ENCODE data around the gene WSB2.

Gene WSB2

DNA sequence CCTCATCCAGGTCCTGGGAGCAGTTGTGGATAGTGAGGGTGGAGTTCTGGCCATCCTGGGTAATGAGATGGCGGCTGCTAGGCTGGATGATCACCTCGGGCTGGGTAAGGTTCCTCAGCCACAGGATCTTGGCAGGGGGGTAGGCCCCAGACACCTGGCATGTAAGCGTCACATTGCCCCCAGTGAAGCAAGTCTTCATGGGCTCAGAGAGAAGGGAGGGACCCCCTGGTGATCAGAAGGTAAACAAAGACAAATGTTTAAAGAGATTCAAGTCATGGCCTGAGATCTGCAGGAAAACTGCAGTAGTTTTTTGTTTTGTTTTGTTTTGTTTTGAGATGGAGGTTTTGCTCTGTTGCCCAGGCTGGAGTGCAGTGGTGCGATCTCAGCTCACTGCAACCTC lies 12.8 kb upstream of the WSB2 start:
- ATAC-seq: no peak

DNA sequence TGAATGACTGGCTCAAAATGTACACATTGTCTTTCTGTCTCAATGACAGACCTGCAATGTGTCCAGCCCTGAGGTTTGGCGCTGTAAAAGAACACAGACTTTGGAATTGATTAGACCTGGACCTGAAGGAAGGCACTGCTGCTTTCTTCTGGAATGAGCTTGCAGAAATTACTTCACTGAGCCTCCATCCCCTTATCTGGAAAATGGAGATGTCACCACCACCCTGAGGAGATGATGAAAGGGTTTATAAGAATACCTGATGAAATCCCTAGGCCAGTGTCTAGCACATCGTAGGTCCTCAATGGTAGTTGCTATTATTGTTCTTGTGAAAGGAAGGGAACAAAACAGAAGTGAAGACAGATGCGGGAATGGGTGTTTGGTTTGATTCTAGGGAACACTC lies 9.7 kb upstream of the WSB2 start:
- no peak for TF ChIP-seq CSDC2 (CRISPR knock-in tag; IDR thresholded peaks at IDR 0.05)
- no peak for TF ChIP-seq BACH2 (CRISPR knock-in tag; IDR thresholded peaks at IDR 0.05; ENCODE audit: borderline replicate concordance)
- no peak for TF ChIP-seq ESRRG (CRISPR knock-in tag; IDR thresholded peaks at IDR 0.05)
- TF ChIP-seq ISL1 (CRISPR knock-in tag; IDR thresholded peaks at IDR 0.05): no peak
- TF ChIP-seq, protein P1, sequence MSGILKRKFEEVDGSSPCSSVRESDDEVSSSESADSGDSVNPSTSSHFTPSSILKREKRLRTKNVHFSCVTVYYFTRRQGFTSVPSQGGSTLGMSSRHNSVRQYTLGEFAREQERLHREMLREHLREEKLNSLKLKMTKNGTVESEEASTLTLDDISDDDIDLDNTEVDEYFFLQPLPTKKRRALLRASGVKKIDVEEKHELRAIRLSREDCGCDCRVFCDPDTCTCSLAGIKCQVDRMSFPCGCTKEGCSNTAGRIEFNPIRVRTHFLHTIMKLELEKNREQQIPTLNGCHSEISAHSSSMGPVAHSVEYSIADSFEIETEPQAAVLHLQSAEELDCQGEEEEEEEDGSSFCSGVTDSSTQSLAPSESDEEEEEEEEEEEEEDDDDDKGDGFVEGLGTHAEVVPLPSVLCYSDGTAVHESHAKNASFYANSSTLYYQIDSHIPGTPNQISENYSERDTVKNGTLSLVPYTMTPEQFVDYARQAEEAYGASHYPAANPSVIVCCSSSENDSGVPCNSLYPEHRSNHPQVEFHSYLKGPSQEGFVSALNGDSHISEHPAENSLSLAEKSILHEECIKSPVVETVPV (CRISPR knock-in tag; IDR thresholded peaks at IDR 0.05): no peak
- TF ChIP-seq, protein P2, sequence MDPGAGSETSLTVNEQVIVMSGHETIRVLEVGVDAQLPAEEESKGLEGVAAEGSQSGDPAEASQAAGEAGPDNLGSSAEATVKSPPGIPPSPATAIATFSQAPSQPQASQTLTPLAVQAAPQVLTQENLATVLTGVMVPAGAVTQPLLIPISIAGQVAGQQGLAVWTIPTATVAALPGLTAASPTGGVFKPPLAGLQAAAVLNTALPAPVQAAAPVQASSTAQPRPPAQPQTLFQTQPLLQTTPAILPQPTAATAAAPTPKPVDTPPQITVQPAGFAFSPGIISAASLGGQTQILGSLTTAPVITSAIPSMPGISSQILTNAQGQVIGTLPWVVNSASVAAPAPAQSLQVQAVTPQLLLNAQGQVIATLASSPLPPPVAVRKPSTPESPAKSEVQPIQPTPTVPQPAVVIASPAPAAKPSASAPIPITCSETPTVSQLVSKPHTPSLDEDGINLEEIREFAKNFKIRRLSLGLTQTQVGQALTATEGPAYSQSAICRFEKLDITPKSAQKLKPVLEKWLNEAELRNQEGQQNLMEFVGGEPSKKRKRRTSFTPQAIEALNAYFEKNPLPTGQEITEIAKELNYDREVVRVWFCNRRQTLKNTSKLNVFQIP (CRISPR knock-in tag; IDR thresholded peaks at IDR 0.05; ENCODE audit: borderline replicate concordance, low read depth): no peak
- ATAC-seq: no peak

More for the DNA sequence above, 12.8 kb upstream of the WSB2 start:
- TF ChIP-seq PPARA (CRISPR knock-in tag; IDR thresholded peaks at IDR 0.05; ENCODE audit: borderline replicate concordance) (no peak), SNAI2 (CRISPR knock-in tag; IDR thresholded peaks at IDR 0.05) (no peak), ZFP3 (CRISPR knock-in tag; IDR thresholded peaks at IDR 0.05) (no peak), ZC3H10 (CRISPR knock-in tag; IDR thresholded peaks at IDR 0.05) (no peak), TCF4 (CRISPR knock-in tag; IDR thresholded peaks at IDR 0.05; ENCODE audit: borderline replicate concordance) (no peak), GLIS3 (CRISPR knock-in tag; IDR thresholded peaks at IDR 0.05) (no peak), RARB (CRISPR knock-in tag; IDR thresholded peaks at IDR 0.05) (no peak), TOX (CRISPR knock-in tag; IDR thresholded peaks at IDR 0.05; ENCODE audit: borderline replicate concordance) (no peak), ZNF70 (CRISPR knock-in tag; IDR thresholded peaks at IDR 0.05) (no peak), CSDC2 (CRISPR knock-in tag; IDR thresholded peaks at IDR 0.05) (no peak), BACH2 (CRISPR knock-in tag; IDR thresholded peaks at IDR 0.05; ENCODE audit: borderline replicate concordance) (no peak), ZNF565 (CRISPR knock-in tag; conservative IDR thresholded peaks at IDR 0.05; ENCODE audit: low read depth) (no peak)
- TF ChIP-seq, protein P3, sequence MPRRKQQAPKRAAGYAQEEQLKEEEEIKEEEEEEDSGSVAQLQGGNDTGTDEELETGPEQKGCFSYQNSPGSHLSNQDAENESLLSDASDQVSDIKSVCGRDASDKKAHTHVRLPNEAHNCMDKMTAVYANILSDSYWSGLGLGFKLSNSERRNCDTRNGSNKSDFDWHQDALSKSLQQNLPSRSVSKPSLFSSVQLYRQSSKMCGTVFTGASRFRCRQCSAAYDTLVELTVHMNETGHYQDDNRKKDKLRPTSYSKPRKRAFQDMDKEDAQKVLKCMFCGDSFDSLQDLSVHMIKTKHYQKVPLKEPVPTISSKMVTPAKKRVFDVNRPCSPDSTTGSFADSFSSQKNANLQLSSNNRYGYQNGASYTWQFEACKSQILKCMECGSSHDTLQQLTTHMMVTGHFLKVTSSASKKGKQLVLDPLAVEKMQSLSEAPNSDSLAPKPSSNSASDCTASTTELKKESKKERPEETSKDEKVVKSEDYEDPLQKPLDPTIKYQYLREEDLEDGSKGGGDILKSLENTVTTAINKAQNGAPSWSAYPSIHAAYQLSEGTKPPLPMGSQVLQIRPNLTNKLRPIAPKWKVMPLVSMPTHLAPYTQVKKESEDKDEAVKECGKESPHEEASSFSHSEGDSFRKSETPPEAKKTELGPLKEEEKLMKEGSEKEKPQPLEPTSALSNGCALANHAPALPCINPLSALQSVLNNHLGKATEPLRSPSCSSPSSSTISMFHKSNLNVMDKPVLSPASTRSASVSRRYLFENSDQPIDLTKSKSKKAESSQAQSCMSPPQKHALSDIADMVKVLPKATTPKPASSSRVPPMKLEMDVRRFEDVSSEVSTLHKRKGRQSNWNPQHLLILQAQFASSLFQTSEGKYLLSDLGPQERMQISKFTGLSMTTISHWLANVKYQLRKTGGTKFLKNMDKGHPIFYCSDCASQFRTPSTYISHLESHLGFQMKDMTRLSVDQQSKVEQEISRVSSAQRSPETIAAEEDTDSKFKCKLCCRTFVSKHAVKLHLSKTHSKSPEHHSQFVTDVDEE (CRISPR knock-in tag; IDR thresholded peaks at IDR 0.05): no peak
- TF ChIP-seq, protein P2 (CRISPR knock-in tag; IDR thresholded peaks at IDR 0.05; ENCODE audit: borderline replicate concordance, low read depth): no peak
- TF ChIP-seq, protein P4, sequence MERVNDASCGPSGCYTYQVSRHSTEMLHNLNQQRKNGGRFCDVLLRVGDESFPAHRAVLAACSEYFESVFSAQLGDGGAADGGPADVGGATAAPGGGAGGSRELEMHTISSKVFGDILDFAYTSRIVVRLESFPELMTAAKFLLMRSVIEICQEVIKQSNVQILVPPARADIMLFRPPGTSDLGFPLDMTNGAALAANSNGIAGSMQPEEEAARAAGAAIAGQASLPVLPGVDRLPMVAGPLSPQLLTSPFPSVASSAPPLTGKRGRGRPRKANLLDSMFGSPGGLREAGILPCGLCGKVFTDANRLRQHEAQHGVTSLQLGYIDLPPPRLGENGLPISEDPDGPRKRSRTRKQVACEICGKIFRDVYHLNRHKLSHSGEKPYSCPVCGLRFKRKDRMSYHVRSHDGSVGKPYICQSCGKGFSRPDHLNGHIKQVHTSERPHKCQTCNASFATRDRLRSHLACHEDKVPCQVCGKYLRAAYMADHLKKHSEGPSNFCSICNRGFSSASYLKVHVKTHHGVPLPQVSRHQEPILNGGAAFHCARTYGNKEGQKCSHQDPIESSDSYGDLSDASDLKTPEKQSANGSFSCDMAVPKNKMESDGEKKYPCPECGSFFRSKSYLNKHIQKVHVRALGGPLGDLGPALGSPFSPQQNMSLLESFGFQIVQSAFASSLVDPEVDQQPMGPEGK (CRISPR knock-in tag; IDR thresholded peaks at IDR 0.05; ENCODE audit: borderline replicate concordance): no peak
- TF ChIP-seq, protein P1 (CRISPR knock-in tag; IDR thresholded peaks at IDR 0.05): no peak

DNA sequence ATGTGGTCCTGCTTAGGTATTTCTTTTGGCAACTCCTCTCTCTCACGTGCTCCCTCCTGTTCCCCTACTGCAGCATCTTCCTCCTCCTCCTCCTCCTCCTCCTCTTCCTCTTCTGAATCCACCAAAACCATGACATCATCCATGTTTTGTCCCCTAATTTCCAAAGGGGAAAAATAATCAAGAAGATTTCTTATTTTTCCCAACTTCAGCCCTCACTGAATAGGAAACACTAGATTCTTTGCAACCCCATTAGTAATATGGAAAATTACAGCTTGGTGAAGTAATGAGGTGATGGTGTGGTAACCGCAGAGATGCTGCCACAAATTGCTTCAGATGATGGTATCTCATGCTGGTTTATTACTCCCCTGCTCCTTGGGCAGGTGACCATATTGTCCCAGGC lies 7.5 kb upstream of the WSB2 start:
- no peak for ATAC-seq
- TF ChIP-seq ZFP3 (CRISPR knock-in tag; IDR thresholded peaks at IDR 0.05): no peak
- no peak for TF ChIP-seq ARNTL (CRISPR knock-in tag; IDR thresholded peaks at IDR 0.05; ENCODE audit: borderline replicate concordance, low read depth)
- no peak for TF ChIP-seq ZNF70 (CRISPR knock-in tag; IDR thresholded peaks at IDR 0.05)
- no peak for TF ChIP-seq ZNF8 (CRISPR knock-in tag; IDR thresholded peaks at IDR 0.05)
- TF ChIP-seq TCF4 (CRISPR knock-in tag; IDR thresholded peaks at IDR 0.05; ENCODE audit: borderline replicate concordance): no peak
- TF ChIP-seq, protein P4 (CRISPR knock-in tag; IDR thresholded peaks at IDR 0.05; ENCODE audit: borderline replicate concordance): no peak
- no peak for TF ChIP-seq GLIS3 (CRISPR knock-in tag; IDR thresholded peaks at IDR 0.05)
- TF ChIP-seq PPARA (CRISPR knock-in tag; IDR thresholded peaks at IDR 0.05; ENCODE audit: borderline replicate concordance): no peak
- TF ChIP-seq ZC3H10 (CRISPR knock-in tag; IDR thresholded peaks at IDR 0.05): no peak
- no peak for TF ChIP-seq ESRRG (CRISPR knock-in tag; IDR thresholded peaks at IDR 0.05)
- TF ChIP-seq ISL1 (CRISPR knock-in tag; IDR thresholded peaks at IDR 0.05): no peak
- no peak for TF ChIP-seq ZNF565 (CRISPR knock-in tag; conservative IDR thresholded peaks at IDR 0.05; ENCODE audit: low read depth)
- TF ChIP-seq, protein P3 (CRISPR knock-in tag; IDR thresholded peaks at IDR 0.05): no peak
